Chondrocyte (in vitro differentiated cells): ENCODE measurements around the gene AGBL4. TPM values are rescaled to one million over a fixed set of nuclear protein-coding genes. Genes with fewer than 3 reads are reported as not detected.

Source experiments
- DNase-seq: peaks from one replicate; pipeline ENCODE4 v3.0.0; 2021; ENCODE audit warnings: mixed read lengths, low spot score
- H3K27ac Mint-ChIP-seq: one replicate; pipeline ENCODE4 v1.8.0; 2021; ENCODE audit warnings: mild to moderate bottlenecking, moderate library complexity, mixed read lengths; ENCODE audit not compliant: unreplicated experiment
- H3K27me3 Mint-ChIP-seq: 2 replicates; pipeline ENCODE4 v1.8.0; 2021; ENCODE audit warnings: low read depth, mixed read lengths
- H3K36me3 Mint-ChIP-seq: 2 replicates; pipeline ENCODE4 v1.8.0; 2021; ENCODE audit warnings: low read depth, mixed read lengths
- H3K4me1 Mint-ChIP-seq: 2 replicates; pipeline ENCODE4 v1.8.0; 2021; ENCODE audit warnings: low read depth, mild to moderate bottlenecking, mixed read lengths
- H3K4me3 Mint-ChIP-seq: one replicate; pipeline ENCODE4 v1.8.0; 2021; ENCODE audit warnings: mild to moderate bottlenecking, moderate library complexity, mixed read lengths; ENCODE audit not compliant: unreplicated experiment
- H3K9me3 Mint-ChIP-seq: 2 replicates; pipeline ENCODE4 v1.8.0; 2021; ENCODE audit warnings: low read depth, mixed read lengths
- total RNA-seq: library from RNA; stranded (reverse); gene quantifications from 3 replicates; pipeline ENCODE4 v1.2.1, GENCODE V29; 2021
- TF ChIP-seq, protein P1 (sequence below): fragments of 200-600 bp; sonication (generic); IDR thresholded peaks from 2 replicates; pipeline ENCODE4 v1.5.0; 2021; ENCODE audit warnings: antibody characterized with exemption, mild to moderate bottlenecking, moderate library complexity

The AGBL4 gene
- total RNA-seq, 1 donor from 2014 or later, result not detected

DNA sequence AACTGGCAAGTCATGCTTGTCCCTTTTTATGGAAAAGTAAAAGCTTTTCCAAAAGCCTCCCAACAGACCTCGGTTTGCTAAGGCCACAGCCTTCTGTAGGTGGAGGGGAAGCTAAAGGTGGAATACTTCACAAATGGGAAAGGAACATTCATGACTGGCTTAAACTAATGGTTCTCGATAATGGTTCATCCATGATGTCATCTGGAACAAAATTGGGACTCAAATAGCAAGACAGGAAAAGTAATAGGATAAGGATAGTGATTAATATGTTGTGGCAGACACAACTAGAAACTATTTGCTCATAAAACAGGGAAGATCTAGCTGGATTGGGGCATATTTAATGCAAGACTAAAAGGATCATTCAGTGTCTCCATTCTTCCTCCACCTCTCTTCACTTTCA, 1535.0 kb downstream of the AGBL4 start:
- no peaks in the 10 kb centered on the region for H3K9me3 Mint-ChIP-seq
- H3K4me3 Mint-ChIP-seq, result no peak overlapping the region
- TF ChIP-seq, protein P1, sequence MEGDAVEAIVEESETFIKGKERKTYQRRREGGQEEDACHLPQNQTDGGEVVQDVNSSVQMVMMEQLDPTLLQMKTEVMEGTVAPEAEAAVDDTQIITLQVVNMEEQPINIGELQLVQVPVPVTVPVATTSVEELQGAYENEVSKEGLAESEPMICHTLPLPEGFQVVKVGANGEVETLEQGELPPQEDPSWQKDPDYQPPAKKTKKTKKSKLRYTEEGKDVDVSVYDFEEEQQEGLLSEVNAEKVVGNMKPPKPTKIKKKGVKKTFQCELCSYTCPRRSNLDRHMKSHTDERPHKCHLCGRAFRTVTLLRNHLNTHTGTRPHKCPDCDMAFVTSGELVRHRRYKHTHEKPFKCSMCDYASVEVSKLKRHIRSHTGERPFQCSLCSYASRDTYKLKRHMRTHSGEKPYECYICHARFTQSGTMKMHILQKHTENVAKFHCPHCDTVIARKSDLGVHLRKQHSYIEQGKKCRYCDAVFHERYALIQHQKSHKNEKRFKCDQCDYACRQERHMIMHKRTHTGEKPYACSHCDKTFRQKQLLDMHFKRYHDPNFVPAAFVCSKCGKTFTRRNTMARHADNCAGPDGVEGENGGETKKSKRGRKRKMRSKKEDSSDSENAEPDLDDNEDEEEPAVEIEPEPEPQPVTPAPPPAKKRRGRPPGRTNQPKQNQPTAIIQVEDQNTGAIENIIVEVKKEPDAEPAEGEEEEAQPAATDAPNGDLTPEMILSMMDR, result no peak
- DNase-seq, result no peak
- peaks cover 16% of the 10 kb centered on the region for H3K4me1 Mint-ChIP-seq
- H3K36me3 Mint-ChIP-seq, result no peaks in the 10 kb centered on the region
- H3K27me3 Mint-ChIP-seq, result peaks cover 14% of the 10 kb centered on the region
- H3K27ac Mint-ChIP-seq, result no peak overlapping the region

Other genes with a start within 250 kb of the AGBL4 start
- gene ELAVL4, start 85.0 kb upstream of the AGBL4 start, total RNA-seq, result not detected in 3 replicates